IMR-90 (cell line): ENCODE data around the gene SLC8A1. TPM values are rescaled to one million over a fixed set of nuclear protein-coding genes. Genes with fewer than 3 reads are reported as not detected.

Experiments
- ATAC-seq: fragments of 200-7000 bp; cut with Tn5 transposase; 2 replicates; pipeline ENCODE4 v1.9.1; 2020; ENCODE audit warnings: low read depth, mild to moderate bottlenecking, moderate library complexity
- BruUV-seq: library from RNA; stranded (reverse); fragments of 400-500 nt; replicated peaks from 2 replicates; lab custom pipeline; 2021; lab: Mats Ljungman, UMichigan
- CTCF ChIA-PET: fragments of 300-600 bp; formaldehyde crosslinking; extraction: SDS; loops from one replicate; lab custom pipeline; 2021; ENCODE audit warnings: antibody characterized with exemption; lab: Yijun Ruan, JAX
- POLR2A ChIA-PET: fragments of 300-600 bp; sonication (Branson Sonifier 250); formaldehyde crosslinking; loops from one replicate; lab custom pipeline; 2022; ENCODE audit warnings: antibody characterized with exemption; ENCODE audit not compliant: unreplicated experiment; lab: Charles Lee
- DNase-seq: peaks from one replicate; pipeline ENCODE4 v3.0.0; 2013
- H2AFZ ChIP-seq: replicated peaks from 2 replicates; pipeline ENCODE3; 2013; ENCODE audit warnings: low read length, mild to moderate bottlenecking; ENCODE audit not compliant: poor library complexity
- H2AK5ac ChIP-seq: 2 replicates; pipeline ENCODE4 v1.6.1; 2013; ENCODE audit warnings: low read depth, low read length, inconsistent platforms
- H2AK9ac ChIP-seq: replicated peaks from 2 replicates; pipeline ENCODE3; 2013; ENCODE audit warnings: mild to moderate bottlenecking, low read depth, low read length, moderate library complexity; ENCODE audit not compliant: poor library complexity
- H2BK120ac ChIP-seq: 2 replicates; pipeline ENCODE4 v1.6.1; 2013; ENCODE audit warnings: low read depth, low read length, inconsistent platforms
- H2BK15ac ChIP-seq: 3 replicates; pipeline ENCODE4 v1.6.1; 2013; ENCODE audit warnings: low read depth, low read length, inconsistent platforms
- H2BK20ac ChIP-seq: 2 replicates; pipeline ENCODE4 v1.6.1; 2013; ENCODE audit warnings: low read depth, mild to moderate bottlenecking, inconsistent platforms, low read length, moderate library complexity
- H2BK5ac ChIP-seq: 2 replicates; pipeline ENCODE4 v1.6.1; 2013; ENCODE audit warnings: mild to moderate bottlenecking, low read depth, low read length, inconsistent platforms; ENCODE audit not compliant: poor library complexity, severe bottlenecking
- H3K14ac ChIP-seq: replicated peaks from 2 replicates; pipeline ENCODE4 v1.6.1; 2013; ENCODE audit warnings: low read depth, low read length, inconsistent platforms
- H3K18ac ChIP-seq: 2 replicates; pipeline ENCODE4 v1.6.1; 2013; ENCODE audit warnings: low read depth, low read length, control low read depth
- H3K23ac ChIP-seq: 2 replicates; pipeline ENCODE4 v1.6.1; 2013; ENCODE audit warnings: low read depth, low read length, inconsistent platforms
- H3K27ac ChIP-seq: 2 replicates; pipeline ENCODE4 v1.5.1; 2013; ENCODE audit warnings: mild to moderate bottlenecking, control low read depth, low read length; ENCODE audit not compliant: insufficient read depth
- H3K27me3 ChIP-seq: 2 replicates; pipeline ENCODE4 v1.6.1; 2013; ENCODE audit warnings: low read length; ENCODE audit not compliant: control insufficient read depth, insufficient read depth
- H3K36me3 ChIP-seq: 2 replicates; pipeline ENCODE4 v1.6.1; 2013; ENCODE audit warnings: low read length, mixed read lengths; ENCODE audit not compliant: control insufficient read depth, insufficient read depth
- H3K4ac ChIP-seq: 2 replicates; pipeline ENCODE4 v1.6.1; 2013; ENCODE audit warnings: low read depth, low read length, inconsistent platforms
- H3K4me1 ChIP-seq: 2 replicates; pipeline ENCODE4 v1.6.1; 2013; ENCODE audit warnings: low read length, mixed read lengths; ENCODE audit not compliant: control insufficient read depth, insufficient read depth
- H3K4me2 ChIP-seq: 2 replicates; pipeline ENCODE4 v1.6.1; 2013; ENCODE audit warnings: low read depth, mild to moderate bottlenecking, control low read depth, low read length, moderate library complexity
- H3K4me3 ChIP-seq: 2 replicates; pipeline ENCODE4 v1.5.1; 2013; ENCODE audit warnings: low read depth, mild to moderate bottlenecking, control low read depth, low read length, moderate library complexity; ENCODE audit not compliant: insufficient read depth
- H3K56ac ChIP-seq: 2 replicates; pipeline ENCODE4 v1.6.1; 2013; ENCODE audit warnings: low read length, inconsistent platforms; ENCODE audit not compliant: insufficient read depth; ENCODE audit errors: extremely low read depth
- H3K79me1 ChIP-seq, 2 experiments: 2 replicates each; pipeline ENCODE4 v1.6.1; 2013; ENCODE audit warnings: low read length in 2 of 2, inconsistent platforms in 1 of 2, low read depth in 1 of 2
- H3K9ac ChIP-seq: 2 replicates; pipeline ENCODE4 v1.6.1; 2013; ENCODE audit warnings: low read depth, low read length, control low read depth
- H3K9me1 ChIP-seq: 2 replicates; pipeline ENCODE4 v1.6.1; 2013; ENCODE audit warnings: low read length, inconsistent platforms; ENCODE audit not compliant: insufficient read depth
- H3K9me3 ChIP-seq: 2 replicates; pipeline ENCODE4 v1.6.1; 2013; ENCODE audit warnings: low read length; ENCODE audit not compliant: control insufficient read depth, insufficient read depth
- H4K20me1 ChIP-seq: 2 replicates; pipeline ENCODE4 v1.6.1; 2013; ENCODE audit warnings: low read length, inconsistent platforms; ENCODE audit not compliant: insufficient read depth
- H4K5ac ChIP-seq: 2 replicates; pipeline ENCODE4 v1.6.1; 2013; ENCODE audit warnings: mild to moderate bottlenecking, low read depth, low read length, control low read depth
- H4K8ac ChIP-seq, 2 experiments: 2 replicates each; pipeline ENCODE4 v1.6.1; 2013; ENCODE audit warnings: low read depth in 2 of 2, low read length in 2 of 2, control low read depth in 1 of 2, inconsistent platforms in 1 of 2
- H4K91ac ChIP-seq: 2 replicates; pipeline ENCODE4 v1.6.1; 2013; ENCODE audit warnings: low read depth, low read length, inconsistent platforms; ENCODE audit not compliant: insufficient read depth
- CEBPB ChIP-seq: IDR thresholded peaks from 2 replicates; pipeline ENCODE4 v1.6.1; 2012; ENCODE audit warnings: low read depth, low read length, improper control_type of control experiment
- RCOR1 ChIP-seq: IDR thresholded peaks from 2 replicates; pipeline ENCODE4 v1.6.1; 2012; ENCODE audit warnings: mild to moderate bottlenecking, low read length, improper control_type of control experiment; ENCODE audit not compliant: insufficient replicate concordance
- WGBS, 2 experiments: methylation state at CpG; one replicate each; pipeline versions ENCODE4 v1.1.5 to v1.1.7; 2013; ENCODE audit warnings: missing lambda C conversion rate in 2 of 2; ENCODE audit not compliant: insufficient read length in 1 of 2; ENCODE audit errors: extremely low coverage in 2 of 2; 5-methylcytosine and 5-hydroxymethylcytosine counted together
- dilution Hi-C: fragments of 300-500 bp; cut with HindIII; formaldehyde crosslinking; loops from one replicate; pipeline ENCODE4 v1.14.3; 2018; ENCODE audit warnings: low sequenced_read_pairs; ENCODE audit not compliant: unreplicated experiment
- in situ Hi-C: fragments of 300-500 bp; cut with MboI; formaldehyde crosslinking; loops from 3 replicates; pipeline ENCODE4 v1.14.3; 2019; ENCODE audit warnings: low sequenced_read_pairs, inconsistent platforms, mixed read lengths
- intact Hi-C: fragments of 100-400 bp; cut with micrococcal nuclease; formaldehyde crosslinking; loops from 2 replicates; pipeline ENCODE4 v1.10.0; 2022
- polyA plus RNA-seq, 3 experiments: library from polyadenylated mRNA; depleted of rRNA; stranded (reverse); fragments of >200 nt; gene quantifications; 2 replicates each; pipeline ENCODE4 v1.2.3, GENCODE V29; 2012; ENCODE audit warnings: low replicate concordance in 1 of 3
- total RNA-seq: library from RNA; depleted of rRNA; stranded (reverse); fragments of >200 nt; gene quantifications from 2 replicates; pipeline ENCODE4 v1.2.3, GENCODE V29; 2012

SLC8A1 gene
- total and polyA plus RNA-seq, 2 of the 4 experiments (the other 2 are of a cell fraction), result 7.7 to 57.0 TPM

DNA sequence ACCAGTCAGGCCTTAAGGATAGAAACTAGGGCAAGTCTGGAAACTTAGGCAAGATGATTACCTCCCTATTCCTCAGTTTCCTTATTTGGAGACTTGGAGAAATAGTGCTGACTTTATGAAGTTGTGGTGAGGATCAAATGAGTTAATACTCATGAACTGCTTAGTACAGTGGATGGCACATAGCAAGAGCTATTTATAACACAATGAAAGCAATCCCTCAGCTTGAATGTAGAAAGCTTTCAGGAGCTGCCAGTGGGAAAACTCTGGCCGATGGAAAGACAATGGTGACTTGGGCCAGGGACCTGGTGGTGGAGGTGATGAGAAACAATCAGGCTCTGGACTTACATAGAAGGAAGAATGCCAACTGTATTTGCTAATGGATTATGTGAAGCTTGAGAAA lies 403.4 kb downstream of the SLC8A1 start:
- H3K36me3 ChIP-seq, result no peaks in the 10 kb centered on the region
- in situ Hi-C loops, result no loop called here
- dilution Hi-C loops, result no loop called here

More for the DNA sequence above, 403.4 kb downstream of the SLC8A1 start:
- Histone ChIP-seq H3K4me2 (no peak overlapping the region), H3K27me3 (no peaks in the 10 kb centered on the region), H2BK5ac (no peak overlapping the region), H2BK15ac (no peak overlapping the region; the same call in 2 of the 3 replicates), H4K91ac (0 out of 2 replicates have a peak overlapping the region, but pooled peaks have one; percentile 14), H3K14ac (peak overlapping the region; percentile 81; the same call in 1 of the 2 replicates), H3K9ac (no peak overlapping the region), H2AK9ac (no peak overlapping the region), H3K23ac (no peak overlapping the region), H4K20me1 (no peaks in the 10 kb centered on the region), H4K5ac (peak overlapping the region; percentile 12; the same call in 1 of the 2 replicates), H3K4me3 (no peak overlapping the region), H3K9me1 (0 out of 2 replicates have a peak, but pooled peaks cover under 1% of the 10 kb centered on the region), H4K8ac (no peak overlapping the region), H2AFZ (no peak overlapping the region), H3K9me3 (no peaks in the 10 kb centered on the region), H2BK120ac (peak overlapping the region; percentile 17; the same call in 1 of the 2 replicates), H3K4ac (peak overlapping the region; percentile 53), H3K79me1 (no peaks in the 10 kb centered on the region), H3K4me1 (peaks cover 2% of the 10 kb centered on the region; the same call in 1 of the 2 replicates), H3K56ac (no peak overlapping the region), H2AK5ac (0 out of 2 replicates have a peak overlapping the region, but pooled peaks have one; percentile 8), H3K27ac (no peak overlapping the region), H3K18ac (peak overlapping the region; percentile 12; the same call in 1 of the 2 replicates), H2BK20ac (peak overlapping the region; percentile 38; the same call in 1 of the 2 replicates)
- intact Hi-C loops, result no loop called here
- DNase-seq (no peak), ATAC-seq (no peak)
- no TSS peak for BruUV-seq
- POLR2A ChIA-PET, result no interaction called here
- CTCF ChIA-PET, result no interaction called here
- TF ChIP-seq RCOR1 (no peak), CEBPB (no peak)
- 71% methylated on average over 1 of the region's 1 CpG; no CpG with 5 or more reads in 1 of the 2 experiments for WGBS, 2 experiments
